G401.6 (cell line): Measurements from ENCODE around the gene DDX31.

Source experiments
- FAIRE-seq: peaks from 2 replicates; lab custom pipeline; 2012; peaks lifted over from hg19 to GRCh38; lab: Jason Lieb, UNC

DDX31 gene

DNA sequence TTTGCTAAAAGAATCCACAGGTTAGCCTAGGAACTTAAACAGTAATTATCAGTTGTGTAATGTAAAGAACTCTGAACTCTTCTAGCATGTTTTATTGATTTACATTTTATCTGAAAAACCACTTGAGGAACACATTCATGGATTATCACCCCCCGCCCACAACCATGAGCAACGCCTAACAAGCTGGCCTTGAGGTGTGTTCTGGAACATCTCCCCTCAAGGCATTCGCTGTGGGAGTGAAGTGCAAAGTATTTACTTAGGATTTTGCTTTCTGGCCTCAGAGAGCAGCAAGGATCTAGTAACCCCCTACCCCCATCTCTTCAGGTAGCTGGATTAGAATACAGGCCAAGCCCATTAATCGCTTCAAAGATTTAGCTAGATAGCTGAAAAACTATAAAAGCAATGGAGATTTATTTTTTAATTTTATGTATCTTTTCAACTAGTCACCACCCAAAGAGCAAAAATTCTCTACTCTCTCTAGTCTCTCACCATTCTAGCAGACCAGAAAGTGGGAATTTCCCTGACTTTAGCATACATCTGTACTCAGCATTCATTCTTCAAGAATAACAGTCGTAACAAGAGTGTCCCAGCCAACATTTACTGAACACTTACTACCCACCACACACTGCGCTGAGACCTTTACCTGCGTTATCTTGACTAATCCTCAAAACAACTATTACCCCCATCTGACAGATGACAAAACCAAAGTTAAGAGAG is 37.2 kb downstream of the DDX31 start:
- FAIRE-seq = no peak

DNA sequence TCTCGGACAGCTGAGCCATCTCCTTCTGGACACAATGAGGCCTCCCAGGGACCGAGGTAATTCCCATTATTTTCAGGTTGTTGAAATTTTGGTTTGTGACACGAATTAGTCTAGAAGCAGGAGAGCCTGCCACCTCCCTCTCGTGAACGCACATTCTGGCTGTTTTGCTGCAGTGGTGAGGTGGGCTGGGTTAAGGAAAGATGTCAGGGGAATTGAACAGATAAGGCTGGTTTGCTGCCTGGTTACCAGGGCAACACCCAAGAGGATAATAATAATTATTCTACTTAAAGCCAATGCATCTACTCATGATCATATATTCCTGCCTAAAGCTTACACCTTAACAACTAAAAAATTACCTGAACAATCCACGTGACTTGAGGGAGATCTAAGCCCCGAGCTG is 38.1 kb downstream of the DDX31 start:
- FAIRE-seq = no peak

DNA sequence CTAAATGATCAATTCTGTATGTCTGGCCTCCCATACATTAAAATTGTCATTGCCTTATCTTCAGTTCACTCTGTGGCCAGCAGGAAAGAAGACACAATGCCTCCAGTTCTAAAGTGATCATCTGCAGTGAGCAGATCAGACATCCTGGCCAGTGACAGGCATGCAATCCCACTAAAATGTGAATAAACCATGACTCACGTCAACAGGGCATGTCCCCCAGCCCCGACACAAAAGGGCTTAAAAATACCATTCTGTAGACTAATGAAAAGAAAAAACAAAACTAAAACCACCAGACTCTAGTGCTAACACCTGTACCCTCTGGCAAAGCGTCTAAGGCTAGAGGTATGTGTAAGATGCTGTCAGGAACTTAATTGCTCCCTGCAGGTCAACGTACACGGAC is 38.5 kb downstream of the DDX31 start:
- no peak for FAIRE-seq

DNA sequence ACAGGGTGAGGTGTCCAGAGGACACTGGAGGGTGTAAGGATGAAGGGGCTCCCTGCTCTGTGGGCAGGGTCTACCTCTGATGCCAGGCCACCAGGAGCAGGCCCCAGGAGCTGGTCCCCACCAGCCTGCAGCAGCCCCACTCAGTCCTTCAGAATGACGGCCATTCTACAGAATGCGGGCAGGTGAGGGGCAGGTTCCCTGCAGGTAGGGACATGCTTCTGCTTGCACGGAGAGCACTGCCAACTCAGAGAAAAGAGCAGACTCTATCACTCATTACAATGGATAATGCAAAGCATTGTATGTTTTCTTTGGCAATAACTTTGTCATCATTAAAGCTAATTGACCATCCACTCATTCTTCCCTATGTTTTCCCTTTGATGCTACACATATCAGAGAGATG is 39.0 kb downstream of the DDX31 start:
- no peak for FAIRE-seq

DNA sequence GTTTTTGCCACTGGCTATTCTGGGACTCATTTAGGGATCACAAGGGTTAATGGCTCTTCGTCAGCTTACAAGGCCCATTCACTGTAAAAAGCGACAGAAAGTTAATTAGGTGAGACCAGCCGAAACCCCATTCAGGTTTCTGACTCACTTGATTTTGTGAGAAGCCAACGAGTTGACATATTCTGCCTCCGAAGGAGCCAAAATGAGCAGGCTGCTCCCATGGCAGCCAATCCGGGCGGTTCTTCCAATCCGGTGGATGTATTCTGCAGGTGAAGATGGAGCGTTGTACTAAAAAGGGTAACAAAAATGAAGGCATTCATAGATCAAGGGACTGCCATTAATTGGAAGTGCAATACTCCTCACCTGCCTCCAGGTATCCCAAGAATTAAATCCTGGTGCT is 39.7 kb downstream of the DDX31 start:
- no peak for FAIRE-seq

DNA sequence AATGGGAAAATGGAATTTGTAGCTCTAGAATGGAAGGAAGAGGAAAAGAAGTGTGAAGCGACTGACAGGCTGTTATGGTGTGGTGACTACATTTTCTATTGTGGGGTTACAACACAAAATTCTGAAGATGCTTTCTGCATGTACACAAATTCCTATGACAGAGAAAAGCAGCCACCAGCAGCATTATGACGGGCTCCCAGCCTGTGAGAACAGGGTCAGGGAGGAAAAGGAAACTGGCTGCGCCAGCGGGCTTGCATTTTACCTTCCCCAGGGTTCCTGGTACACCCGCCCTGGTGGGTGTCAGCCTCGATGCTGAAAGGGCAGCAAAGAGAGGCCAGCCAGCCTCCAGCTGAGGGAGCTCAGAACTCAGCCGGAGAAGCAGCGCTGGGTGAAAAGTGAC is 41.0 kb downstream of the DDX31 start:
- FAIRE-seq = no peak

DNA sequence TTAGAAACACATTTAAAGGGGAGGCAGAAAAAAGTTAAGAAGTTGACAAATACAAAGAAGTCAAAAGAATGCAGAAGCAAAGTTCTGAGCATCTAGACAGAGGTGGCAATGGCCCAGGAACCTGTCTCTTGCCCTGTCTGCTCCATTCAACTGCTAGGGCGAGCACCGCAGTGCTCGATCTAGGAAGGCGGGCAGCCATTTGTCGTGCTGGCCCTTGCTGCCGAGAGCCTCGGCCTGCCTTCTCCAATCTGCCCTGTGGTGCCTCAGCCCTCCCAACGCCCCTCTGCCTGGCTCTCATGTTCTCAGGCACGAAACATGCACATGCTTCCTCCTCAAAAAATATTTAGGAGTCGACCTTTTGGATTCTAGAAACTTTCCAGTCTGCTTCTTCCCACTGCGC is 42.2 kb downstream of the DDX31 start:
- FAIRE-seq = no peak

DNA sequence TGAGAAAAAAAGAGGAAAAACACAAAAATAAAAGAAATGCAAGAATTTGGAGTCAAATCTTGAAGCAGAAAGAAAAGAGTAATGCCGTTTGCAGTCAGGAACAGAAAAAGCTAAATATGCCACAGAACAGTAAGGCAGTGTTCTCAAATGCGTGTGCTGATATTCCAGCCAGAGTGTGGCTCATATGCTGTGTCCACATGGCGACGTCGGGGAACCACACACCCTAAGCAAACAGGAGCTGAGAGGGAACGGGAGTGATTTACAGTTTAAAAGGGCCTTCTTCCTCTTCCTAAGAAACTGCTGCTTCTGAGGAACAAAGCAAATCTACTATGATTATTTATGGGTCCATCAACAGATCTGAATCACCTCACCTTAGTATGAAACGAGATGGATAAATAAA is 42.7 kb downstream of the DDX31 start:
- FAIRE-seq = no peak

DNA sequence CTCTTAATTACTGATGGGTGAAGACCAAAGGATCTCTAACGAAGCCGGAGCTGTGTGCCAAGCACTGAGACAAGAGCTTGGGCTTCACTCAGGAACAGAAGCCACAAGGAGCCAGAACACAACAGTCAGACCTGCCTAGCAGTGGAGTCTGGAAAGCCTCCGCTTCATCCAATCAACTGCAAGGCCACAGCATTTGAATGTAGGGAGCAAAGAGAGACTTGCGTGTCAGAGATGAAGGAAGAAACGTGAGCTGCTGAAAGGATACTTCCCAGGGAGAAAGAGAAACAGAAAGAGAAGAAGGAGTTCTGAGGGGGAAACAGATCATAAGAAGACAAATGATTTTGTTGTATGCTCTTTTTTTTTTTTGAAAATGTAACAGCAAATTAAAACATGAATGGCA is 43.5 kb downstream of the DDX31 start:
- FAIRE-seq = no peak

DNA sequence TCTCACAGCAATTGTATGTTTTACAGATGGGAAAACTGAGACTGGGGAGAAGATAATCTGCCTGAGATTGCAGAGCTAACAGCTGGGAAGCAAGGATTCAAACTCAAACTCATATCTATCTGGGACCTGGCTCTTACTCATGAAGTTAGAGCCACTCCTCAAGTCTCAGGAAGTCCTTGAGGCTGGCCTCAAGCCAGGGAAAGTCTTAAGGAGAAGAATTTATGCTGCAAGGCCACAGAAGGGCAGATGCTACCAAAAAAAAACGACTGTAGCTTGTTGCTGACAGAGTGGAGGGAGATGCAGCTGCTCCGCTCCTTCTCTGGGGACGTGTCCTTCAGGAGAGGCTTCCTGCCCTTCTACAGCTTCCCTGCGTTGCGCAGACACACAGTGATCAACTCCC is 47.6 kb downstream of the DDX31 start:
- no peak for FAIRE-seq

DNA sequence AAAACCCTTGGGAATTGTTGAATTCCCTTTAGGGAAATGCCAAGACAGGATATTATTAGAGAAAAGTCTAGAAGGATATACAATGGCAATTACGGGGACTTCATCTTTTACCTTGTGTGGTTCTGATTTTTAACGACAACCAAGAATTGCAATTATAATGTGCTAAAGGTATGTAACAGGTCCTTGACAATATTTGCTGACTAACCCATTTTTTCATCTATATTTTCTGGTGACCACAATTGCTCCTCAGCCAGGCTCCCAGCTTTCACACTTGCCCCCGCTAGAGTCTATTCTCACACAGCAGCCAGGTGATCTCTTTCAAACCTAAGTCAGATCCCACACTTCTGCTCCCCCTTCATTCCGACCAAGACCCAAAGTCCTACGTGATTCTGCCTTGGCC is 53.1 kb downstream of the DDX31 start:
- FAIRE-seq = no peak

DNA sequence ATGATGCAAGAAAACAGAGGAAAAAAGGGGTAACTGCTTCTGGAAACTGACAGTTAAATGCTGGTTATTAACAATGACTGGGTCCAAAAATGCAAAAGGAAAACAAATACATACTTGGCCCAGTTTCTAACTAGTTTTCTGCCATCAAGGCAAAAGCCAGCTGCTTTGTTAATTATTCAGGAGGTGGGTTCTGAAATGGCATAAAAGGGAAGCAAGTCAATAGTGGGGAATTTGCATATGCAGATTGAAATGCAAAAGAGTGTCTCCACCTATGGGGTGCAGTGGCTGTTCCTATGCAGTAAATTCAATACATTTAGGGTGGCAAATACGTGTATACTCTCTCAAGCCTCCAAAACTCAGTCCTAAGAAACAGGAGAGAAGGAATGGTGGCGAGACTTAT is 54.0 kb downstream of the DDX31 start:
- FAIRE-seq = no peak

DNA sequence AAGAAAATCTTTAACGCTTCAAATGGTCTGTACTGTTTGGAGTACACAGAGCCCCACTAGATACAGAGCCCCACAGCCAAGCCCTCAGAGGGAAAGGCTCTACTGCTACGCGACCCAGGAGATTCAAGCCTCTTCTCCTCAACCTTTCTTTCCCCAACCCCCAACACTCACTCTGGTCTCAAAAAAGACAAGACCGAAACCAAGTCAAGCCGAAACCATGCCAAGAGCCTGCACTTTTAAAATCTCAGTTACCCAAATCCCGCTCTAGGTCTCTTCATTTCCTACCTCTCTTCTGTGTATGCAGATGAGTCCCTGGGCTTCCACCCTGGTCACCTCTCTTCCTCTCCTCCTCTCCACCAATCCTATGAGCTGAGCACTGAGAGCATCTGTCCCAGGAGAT is 55.5 kb downstream of the DDX31 start:
- FAIRE-seq = no peak

DNA sequence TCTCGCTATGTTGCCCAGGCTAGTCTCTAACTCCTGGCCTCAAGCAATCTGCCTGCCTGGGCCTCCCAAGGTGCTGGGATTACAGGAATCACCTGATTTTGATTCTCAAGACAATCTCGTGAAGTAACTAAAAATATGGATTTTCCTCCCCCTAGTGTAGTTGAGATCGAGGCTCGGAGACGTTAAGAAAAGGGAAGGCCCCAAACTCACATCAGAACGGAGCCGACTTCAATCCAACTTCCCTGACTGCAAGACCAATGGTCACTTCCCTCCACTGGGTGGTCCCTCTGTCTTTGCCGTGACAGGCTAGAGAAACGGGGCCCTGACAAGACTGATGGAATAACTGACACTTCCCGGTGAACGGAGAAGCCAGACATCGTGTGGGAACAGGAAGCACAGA is 59.1 kb downstream of the DDX31 start:
- no peak for FAIRE-seq

DNA sequence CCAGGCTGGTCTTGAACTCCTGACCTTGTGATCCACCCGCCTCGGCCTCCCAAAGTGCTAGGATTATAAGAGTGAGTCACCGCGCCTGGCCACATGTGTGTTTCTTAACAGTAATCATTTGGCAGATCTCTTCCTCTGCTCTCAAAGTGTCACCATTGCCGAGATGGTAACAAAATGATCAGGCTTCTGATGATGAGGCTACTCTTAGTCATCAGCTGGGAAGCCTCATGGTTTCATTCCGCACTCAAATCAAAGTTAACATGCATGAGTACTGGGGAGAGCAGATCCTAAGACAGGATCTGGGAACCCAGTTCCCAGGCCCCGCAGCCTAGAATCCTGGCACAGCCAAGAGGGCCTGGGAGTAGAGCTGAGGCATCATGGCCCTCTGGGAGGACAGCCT is 60.0 kb downstream of the DDX31 start:
- FAIRE-seq = no peak

DNA sequence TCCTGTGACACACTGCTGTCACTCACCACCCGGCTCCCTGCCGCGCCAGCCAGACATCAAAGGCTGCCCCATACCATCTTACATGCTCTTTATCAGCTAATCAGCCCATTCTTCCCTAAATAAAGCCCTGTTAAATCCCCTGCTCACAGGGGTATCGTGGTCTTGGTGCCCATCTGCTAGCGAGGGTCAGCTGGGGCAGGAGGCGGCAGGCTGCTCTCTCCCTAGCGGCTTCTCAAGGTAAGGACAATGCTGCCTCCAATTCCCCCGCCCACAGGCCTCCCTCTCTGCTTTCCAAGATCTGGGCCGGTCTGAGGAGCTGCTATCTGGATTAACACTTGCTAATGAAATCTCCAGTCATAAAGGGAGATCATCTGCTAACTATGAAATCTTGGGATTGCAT is 60.6 kb downstream of the DDX31 start:
- FAIRE-seq = no peak

DNA sequence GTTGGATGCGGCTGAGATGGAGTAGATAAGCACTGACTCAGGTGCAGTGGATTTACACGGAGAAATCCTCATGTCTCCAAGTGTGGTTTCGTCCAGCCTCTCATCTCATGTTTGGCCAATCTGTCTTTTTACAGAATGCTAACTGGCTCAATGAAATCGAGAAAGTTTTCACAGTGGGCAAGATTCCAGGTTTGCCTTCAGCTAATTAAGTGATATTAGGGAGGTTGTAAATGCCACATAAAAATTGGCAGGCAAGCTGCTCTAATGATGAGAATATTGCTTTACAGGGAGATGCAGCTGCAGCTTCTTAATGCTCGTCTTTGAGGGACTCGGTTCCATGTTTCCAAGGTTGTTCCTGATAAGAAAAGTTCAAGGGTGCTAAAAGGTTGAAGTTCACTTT is 63.7 kb downstream of the DDX31 start:
- no peak for FAIRE-seq

DNA sequence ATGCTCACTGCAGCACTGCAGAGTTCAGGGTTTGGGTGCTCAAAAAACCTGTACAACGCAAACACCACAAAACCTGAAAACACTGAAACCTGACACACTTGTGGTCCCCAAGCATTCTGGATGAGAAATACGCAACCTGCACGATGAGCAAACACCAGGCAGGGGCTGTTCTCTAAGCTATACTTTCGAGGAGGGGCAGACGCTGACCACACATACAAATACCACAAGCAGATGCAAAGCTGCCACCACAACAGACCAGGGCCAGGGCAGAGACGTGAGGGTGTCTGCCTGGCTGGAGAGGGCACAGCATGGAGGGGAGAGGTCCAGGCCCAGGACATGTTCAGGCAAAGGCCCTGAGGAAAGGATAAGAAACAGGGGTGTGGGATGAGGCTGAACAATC is 64.4 kb downstream of the DDX31 start:
- no peak for FAIRE-seq

DNA sequence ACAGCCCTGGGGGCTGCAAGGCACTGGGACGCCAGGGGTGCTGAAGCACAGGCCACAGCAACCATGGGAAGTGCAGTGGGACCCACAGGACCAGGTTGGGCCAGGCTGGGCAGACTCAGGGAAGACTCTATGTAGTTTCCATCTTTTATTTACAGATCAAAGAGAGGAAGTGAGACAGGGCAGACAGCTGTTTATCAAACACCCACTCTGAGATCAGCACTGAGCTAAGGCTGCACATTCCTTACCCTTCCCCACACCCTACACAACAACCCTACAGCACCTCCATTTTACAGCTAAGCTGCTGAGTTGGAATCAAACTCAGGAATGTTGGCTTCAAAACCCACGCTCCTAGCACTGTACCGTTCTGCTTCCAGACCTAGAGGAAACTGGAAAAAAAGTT is 67.6 kb downstream of the DDX31 start:
- no peak for FAIRE-seq

DNA sequence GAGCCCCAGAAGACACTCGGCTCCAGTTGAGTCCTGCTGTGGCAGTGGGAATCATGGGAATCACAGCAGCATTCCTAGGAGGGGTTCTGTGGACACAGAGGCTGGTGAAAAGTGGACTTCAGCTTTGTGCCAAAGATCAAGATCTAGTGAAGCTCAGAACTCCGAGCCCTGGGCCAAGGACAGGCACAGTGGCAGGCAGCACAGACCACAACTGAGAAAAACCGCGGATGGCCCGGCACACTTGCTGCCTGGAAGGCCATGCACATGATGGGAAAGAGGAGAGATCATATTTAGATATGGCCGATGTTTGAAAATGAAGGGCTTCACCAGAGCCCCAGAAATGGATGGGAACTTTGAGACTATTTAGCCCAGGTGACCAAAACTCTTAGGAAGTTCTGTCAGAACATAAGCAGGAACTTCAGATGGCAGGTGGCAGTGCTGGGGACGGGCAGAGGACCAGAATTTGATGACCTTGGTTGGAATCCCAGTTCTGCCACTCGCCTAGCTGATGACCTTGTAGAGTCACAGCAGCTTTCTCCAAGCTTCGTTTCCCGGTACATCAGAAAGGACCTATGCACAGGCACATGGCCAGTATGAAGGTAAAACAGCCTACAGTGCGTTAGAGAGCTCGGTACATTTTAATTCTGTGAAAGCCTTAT is 69.3 kb downstream of the DDX31 start:
- no peak for FAIRE-seq

DNA sequence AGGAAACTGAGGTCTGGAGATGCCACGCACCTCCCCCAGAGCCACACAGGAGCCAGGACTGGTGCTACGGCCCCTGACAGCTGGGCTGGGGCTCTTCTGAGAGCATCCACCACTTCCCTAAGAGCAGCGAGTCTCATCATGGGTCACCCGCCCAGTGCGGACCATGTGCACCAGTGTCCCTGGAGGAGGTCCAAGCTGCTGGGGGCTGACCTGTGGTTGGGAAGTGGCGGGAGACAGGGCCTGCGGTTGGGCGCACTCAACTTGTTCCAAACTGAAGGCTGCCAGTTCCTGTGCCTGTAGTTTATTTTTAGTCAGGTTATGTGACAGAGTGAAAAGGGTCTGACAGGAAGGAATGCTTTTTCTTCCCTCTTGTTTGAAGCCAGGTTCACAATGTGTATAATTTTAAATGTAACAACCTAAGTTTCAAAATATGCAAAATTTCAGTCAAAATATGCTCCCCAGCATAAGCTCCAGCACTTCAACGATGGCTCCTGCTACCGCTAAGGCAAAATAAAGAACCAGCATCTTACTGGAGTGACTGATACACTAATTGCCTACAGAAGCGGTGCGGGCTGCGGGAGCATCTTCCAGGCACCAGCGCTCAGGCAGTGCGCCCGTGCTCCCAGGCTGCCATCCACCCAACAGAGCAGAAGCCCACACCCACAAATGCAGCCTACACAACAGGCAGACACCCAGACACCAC is 72.6 kb downstream of the DDX31 start:
- FAIRE-seq = no peak

DNA sequence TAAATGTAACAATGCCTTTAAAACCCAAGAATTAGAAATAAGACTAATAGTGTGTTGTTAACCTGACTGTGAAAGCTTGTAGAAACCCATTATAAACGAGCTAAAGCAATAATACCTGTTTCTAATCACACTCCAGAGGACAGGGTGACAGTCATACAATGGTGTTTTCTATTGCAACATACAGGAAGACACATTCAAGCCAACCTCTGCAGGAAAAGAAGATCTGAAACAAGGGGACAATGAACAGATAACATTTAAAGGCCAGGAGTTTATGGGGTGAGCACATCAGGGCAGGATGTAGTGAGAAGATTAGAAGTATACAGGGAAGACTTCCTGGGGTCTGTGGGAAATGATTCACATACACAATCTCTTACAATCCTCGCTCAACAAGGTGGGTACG is 73.6 kb downstream of the DDX31 start:
- no peak for FAIRE-seq

DNA sequence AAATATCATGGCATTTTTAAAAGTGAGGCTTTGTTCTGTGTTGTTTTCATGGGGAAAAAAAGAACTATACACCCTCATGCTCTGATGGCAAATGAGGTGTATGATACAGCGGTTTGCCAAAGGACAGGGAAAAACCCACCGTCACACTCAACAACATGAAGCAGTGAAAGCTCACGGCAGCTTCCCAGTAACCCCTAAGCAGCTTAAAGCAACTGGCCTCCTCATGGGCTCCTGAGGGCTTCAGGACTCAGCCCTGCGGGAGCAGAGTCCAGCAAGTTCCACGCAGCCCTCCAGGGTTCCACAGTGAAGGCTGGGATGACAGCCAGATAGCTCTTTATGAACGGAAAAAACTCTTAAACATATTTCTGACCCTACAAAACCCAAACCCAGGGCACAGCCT is 74.5 kb downstream of the DDX31 start:
- FAIRE-seq = no peak

DNA sequence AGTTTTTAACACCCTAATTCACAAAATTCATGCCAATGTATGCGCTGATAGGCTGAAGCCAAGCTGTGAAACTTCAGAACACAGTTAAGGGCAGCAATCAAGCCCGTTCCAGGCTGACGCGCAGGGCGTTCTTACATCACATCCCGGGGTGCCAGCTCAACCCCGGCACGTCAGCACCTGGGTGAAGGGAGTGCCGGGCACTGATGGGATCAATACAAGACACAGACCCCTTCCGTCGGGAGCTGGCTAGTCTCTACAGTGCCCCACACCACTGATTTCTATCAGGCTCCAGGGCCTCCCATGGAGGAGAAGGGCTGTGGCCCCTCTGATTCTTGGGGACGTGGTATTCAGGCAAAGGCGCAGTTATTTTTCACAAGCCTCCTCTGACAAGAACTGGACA is 75.4 kb downstream of the DDX31 start:
- FAIRE-seq = no peak
